ENCODE data around the gene MMGT1.

MMGT1 gene

GRCh38 chrX:135973548-135974278 lies at the start of gene MMGT1:
TSS of gene MMGT1 (minus strand) at chrX:135973988. CDS start at chrX:135973675, 313 bp downstream.
- DNase-seq = peak; percentile 68

GRCh38 chrX:136021903-136022302 lies 48.1 kb upstream of the MMGT1 start:
- DNase-seq = no peak

- no peak for DNase-seq
Observed at GRCh38 chrX:136021160-136021559, 47.4 kb upstream of the MMGT1 start.

GRCh38 chrX:136019226-136019625 lies 45.4 kb upstream of the MMGT1 start:
- no peak for DNase-seq

GRCh38 chrX:136016881-136017280 lies 43.1 kb upstream of the MMGT1 start:
- DNase-seq = no peak

GRCh38 chrX:136015016-136015415 lies 41.2 kb upstream of the MMGT1 start:
- no peak for DNase-seq

- DNase-seq = no peak
Observed at GRCh38 chrX:135988245-135988644, 14.5 kb upstream of the MMGT1 start.

GRCh38 chrX:135985973-135986310 lies 12.2 kb upstream of the MMGT1 start:
- DNase-seq = no peak

GRCh38 chrX:135985157-135985972 lies 11.6 kb upstream of the MMGT1 start, which contains the start of gene SLC9A6:
TSS of gene SLC9A6 (plus strand) at chrX:135985435. CDS start at chrX:135985659, 224 bp downstream.
- peak; percentile 53 for DNase-seq

- no peak for DNase-seq
Observed at GRCh38 chrX:135984791-135985156, 11.0 kb upstream of the MMGT1 start.

- DNase-seq = no peak
Observed at GRCh38 chrX:135984256-135984655, 10.5 kb upstream of the MMGT1 start.

GRCh38 chrX:135982860-135983259 lies 9.1 kb upstream of the MMGT1 start:
- DNase-seq = no peak

- DNase-seq = no peak
Observed at GRCh38 chrX:135981668-135982067, 7.9 kb upstream of the MMGT1 start.

GRCh38 chrX:135981010-135981409 lies 7.2 kb upstream of the MMGT1 start:
- no peak for DNase-seq

- DNase-seq = no peak
Observed at GRCh38 chrX:135977611-135978010, 3.8 kb upstream of the MMGT1 start.

- DNase-seq = no peak
Observed at GRCh38 chrX:135975421-135975820, 1.6 kb upstream of the MMGT1 start.

GRCh38 chrX:135974279-135974856 lies 580 bp upstream of the MMGT1 start:
- DNase-seq = peak; percentile 57

GRCh38 chrX:135973025-135973547 lies 702 bp downstream of the MMGT1 start:
- no peak for DNase-seq

GRCh38 chrX:135951291-135951690 lies 22.5 kb downstream of the MMGT1 start:
- DNase-seq = no peak

- DNase-seq = no peak
Observed at GRCh38 chrX:135944486-135944885, 29.3 kb downstream of the MMGT1 start.

GRCh38 chrX:135931644-135932487 lies 41.9 kb downstream of the MMGT1 start:
- peak; percentile 5 for DNase-seq

- no peak for DNase-seq
Observed at GRCh38 chrX:135927897-135928296, 45.9 kb downstream of the MMGT1 start.

GRCh38 chrX:135923353-135923752 lies 50.4 kb downstream of the MMGT1 start:
- DNase-seq = no peak
